IPS DF 19.7 (cell line): ENCODE measurements around the gene ADGRD1.

ENCODE experiments used
- DNase-seq: peaks from one replicate; pipeline ENCODE4 v3.0.0-alpha.2; 2013; ENCODE audit warnings: low read depth, low spot score

ADGRD1 gene

DNA sequence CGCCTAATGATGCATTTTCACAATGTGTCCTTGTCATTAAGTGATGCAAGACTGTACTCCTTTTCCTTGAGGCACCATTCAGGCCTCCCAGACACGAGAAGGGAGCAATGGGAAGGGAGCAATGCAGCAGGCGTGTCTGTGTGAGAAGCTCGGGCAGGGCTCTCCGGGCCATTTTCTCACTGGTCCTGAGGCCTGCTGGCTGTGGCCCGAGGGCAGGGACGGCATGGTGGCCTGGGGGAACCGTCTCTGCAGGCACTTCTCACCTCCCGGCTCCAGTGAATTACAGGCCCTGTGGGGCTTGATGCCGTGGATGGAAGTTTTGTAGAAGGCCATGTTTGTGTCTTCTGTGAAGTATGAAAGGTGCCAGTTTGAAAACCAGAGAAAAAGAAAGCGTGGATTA is 71.0 kb downstream of the ADGRD1 start:
- no peak for DNase-seq

DNA sequence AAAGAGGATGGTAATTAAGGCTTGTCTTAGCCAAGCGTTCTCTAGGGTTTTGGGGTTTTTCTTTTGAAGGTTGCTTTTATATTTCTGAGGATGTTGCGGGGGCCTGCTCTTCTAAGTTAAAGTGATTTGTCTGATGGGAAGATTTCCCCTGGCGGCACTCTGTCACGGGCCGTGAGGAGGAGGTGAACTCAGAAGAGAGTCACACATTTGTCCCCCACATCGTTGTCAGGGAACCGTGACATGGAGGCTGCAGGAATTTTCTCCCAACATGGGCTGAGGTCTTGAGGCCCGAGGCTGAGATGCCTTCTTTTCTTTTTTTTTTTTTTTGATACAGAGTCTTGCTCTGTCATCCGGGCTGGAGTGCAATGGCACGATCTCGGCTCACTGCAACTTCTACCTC is 71.5 kb downstream of the ADGRD1 start:
- DNase-seq = no peak

DNA sequence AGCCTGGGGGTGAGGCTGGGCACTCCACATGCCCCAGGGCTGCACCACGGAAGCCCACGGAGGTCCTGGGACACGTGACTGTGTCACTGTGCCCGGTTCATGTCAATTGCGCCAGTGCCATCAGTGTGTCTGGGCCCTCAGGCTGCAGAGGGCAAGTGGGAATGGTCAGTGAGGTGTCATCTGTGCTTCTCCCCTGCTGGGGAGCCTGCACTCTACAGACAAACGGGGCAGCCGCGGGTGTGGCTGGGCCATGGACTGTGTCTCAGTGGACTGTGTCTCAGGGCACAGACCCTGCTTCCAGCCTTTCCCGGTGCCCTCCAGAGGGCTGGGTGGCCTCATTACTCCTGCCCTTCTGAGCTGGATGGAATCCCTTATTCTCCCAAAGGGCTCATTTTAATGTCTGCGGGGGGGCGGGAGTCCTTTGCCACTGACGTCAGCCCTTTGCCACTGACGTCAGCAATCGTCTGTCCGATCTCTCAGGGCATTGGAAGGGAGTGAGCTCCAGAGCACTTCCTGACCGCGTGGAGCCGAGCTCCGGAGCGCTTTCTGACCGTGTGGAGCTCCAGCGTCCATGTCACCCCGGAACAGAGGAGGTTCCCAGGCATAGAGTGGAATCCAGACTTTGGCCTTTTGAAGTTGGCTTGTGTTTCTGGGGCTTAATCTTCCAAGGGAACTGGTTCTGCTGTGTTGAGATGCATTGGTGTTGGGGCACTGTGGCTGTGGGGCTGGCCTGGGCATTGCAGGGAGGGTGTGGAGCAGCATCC is 72.4 kb downstream of the ADGRD1 start:
- DNase-seq = no peak

DNA sequence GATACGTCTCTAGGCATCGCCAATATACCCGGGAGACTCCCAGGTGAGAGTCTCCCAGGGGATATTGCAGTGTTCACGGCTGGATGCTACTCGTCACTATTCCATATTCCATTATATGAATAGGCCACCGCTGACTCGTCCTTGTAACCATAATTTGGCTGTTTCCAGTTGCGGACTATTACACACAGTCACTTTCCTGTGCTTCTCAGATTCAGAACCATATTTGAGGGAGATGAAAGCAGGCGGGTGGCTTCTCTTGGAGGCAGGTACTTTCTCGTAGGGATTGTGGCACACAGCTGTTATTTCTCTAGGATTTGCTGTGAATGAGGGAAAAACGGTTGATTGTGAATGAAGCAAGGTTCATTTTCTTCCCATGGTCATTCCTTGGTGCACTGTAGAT is 73.0 kb downstream of the ADGRD1 start:
- no peak for DNase-seq

DNA sequence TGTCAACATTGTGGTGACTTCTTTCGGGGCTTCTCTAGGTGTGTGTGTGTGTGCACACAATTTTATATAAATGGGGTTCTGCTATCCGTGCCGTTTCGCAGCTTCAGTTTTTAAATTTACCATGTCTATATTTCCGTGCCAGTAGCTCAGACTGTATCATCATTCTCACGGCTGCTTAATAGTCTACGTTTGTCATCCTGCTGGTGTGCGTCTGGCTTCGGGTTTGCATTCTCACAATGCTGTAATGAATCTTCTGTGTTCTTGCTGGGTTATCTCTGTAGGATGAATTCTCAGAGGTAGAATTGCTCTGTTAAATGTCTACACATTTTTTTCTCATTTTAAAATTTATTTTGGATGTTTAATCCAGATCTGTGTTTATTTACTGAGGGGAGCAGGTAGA is 73.6 kb downstream of the ADGRD1 start:
- DNase-seq = no peak

DNA sequence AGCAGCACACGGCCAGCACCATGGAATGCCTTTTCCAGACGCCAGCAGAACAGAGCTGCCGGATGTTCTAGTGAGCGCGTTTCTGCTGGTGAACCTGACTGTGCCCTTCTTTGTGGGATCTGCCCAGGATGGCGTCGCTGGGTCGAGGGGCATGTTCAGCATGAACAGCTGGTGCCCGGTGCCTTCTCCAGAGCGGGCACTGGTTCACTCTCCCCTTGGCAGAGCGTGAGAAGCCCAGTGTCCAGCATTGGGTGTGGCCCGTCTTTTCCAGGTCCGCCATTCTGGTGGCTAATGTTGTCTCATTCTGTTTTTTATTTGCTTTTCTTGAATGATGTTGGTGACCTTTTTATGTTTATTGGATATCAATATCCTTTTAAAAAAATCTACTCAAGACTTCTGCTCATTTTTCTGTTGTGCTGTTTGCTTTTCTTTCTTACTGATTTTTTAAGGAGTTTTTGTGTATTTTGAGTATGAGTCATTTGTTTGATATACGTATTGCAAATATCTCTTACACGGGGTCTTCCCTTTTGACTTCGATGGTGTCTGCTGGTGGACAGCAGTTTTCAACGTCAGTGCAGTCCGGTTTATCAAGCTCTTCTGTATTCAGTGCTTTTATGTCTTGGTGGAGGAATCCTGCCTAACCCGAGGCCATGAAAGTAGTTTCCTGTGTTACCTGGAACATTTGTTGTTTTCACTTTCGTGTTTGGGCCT is 74.3 kb downstream of the ADGRD1 start:
- no peak for DNase-seq

DNA sequence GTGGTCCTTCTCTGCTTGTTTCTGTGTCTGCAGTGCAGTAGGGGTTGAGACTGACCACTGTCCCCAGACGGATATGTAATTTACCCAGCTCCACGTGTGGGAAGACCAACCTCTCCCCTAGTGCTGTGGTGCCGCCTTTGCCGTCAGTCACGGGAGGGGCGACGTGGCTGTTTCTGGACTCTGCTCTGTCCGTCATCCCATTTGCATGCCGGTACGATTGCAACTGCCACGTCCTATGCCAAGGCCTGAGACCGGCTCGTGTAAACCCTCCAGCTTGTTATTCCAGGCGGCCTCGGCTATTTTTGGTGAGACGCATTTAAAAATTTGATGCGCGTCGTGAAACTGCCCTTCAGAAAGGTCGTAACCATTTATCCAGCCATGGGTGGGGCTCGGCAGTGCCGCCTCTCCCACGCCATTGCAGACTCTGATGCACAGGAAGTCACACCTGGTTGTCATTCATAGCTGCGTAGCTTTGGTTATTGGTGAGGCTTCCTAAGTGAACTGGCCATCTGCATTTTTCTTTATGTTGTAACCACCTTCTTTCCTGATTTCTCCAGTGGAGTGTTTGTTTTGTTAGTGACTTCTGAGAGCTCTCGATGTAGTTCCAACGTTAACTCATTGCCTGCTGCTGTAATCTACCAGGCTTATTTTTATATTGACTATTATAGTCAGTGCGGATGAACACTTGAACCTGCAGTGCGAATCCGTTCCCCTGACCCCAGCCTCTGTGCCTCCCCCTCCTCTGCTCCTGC is 75.1 kb downstream of the ADGRD1 start:
- DNase-seq = no peak

DNA sequence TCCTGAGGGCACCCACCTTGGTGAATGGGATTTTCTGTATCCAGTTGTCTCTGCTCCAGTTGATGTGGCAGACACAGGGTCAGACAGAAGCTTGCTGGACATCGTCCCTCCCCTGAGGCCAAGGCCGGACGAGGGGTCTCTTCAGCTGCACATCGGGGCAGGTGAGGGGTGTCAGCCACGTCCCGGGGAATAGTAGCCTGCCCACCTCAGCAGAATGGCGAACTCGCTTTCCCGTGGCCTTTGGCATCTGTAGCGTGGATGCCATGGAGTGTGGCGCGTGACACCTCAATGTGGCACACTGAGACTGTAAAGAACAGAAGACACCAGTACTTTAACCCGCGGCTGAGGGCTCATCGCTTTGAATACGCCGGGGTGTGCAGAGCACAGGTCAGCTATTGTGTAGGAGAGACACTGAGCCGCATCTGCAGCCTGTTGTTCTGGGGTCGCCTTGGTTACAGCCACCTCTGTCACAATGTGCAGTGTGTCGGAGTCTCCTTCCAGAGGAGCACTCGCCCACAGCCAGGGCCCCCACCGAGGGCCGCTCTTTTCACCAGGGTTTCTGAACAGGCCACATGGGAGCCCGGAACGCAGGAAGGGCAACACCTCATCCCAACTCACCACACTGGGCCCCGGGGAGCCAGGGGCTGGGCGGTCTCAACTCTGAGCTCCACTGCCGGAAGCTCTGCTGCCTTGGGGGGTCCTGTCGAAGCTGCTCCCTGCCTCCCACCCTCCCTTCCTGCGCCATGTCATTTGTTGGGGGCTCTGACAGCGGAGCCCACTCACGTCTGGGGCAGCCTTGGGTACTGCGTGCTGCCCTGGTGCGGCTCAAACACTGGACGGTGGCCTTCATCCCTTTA is 77.0 kb downstream of the ADGRD1 start:
- DNase-seq = no peak

DNA sequence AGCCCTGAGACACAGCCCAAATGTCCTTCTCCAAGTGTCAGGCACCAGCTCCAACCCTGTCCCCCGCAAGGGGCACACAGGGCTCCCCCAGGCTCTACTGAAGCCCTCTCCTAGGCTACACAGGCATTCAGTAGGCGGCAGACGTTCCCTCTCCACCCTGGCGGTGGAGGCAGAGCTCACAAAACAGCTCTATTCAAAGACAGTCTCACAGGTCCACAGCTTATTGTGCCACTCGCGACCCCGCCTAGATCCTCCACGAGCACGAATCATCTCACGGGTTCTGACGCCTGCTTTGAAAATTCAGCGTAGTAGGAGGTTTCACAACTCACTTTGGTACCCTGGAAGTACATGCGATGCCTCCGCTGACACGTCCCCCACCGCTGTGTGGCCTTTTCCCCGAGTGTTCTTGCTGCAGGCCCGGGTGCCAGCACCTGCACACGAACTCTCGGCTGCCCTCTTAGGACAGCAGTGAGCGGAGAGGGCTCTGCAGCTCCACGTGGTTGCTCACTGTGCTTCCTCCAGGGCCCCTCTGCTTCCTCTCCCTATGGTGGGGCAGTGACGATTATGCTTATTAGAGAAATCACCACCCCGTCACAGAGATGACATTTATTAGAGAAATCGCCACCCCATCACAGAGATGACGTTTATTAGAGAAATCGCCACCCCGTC is 78.5 kb downstream of the ADGRD1 start:
- DNase-seq = no peak

DNA sequence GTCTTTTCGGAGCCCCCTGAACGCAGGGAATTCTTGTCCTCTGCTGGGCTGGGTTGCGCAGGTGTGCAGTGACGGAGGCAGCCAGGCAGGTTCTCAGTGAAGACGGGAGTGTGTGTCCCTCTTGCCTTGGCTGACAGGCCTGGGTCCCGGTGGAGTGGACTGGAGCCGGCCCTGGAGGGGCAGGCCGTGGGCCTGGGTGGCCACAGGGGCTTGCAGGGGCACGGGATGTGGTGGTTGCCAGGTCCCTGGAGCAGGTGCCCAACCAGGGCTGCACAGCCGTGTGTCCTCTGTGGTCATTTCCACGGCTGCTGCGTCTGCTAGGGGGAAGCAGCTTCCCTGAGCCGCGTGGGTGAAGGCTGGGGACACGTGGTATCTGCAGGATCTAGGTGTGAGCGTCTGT is 79.8 kb downstream of the ADGRD1 start:
- no peak for DNase-seq

DNA sequence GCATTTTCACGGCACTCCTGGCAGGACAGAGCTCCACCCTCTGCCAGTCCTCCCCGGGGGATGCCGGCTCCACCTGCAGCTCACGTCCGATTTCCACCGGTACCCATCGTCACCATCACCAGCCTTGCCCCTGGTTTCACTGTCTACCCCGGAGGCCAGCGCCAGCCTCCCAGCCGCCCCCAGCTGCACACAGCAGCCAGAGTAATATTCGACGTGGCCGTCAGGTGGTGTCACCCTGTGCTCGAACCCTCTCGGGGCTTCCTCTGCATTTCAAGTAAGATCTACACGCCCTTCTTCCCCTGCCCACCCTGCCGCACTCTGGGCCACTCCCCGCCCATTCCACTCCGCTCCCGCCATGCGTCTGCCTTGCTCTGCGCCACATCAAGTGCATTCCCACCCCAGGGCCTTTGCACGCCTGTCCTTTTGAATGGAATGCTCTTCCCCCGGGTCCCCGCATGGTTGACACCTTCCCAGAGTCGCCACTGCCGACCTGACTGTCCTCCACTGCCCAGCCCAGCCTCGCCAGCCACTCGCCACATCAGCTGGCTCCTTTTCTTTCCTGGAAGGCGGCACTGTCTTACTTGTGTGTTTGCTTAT is 80.3 kb downstream of the ADGRD1 start:
- DNase-seq = no peak

DNA sequence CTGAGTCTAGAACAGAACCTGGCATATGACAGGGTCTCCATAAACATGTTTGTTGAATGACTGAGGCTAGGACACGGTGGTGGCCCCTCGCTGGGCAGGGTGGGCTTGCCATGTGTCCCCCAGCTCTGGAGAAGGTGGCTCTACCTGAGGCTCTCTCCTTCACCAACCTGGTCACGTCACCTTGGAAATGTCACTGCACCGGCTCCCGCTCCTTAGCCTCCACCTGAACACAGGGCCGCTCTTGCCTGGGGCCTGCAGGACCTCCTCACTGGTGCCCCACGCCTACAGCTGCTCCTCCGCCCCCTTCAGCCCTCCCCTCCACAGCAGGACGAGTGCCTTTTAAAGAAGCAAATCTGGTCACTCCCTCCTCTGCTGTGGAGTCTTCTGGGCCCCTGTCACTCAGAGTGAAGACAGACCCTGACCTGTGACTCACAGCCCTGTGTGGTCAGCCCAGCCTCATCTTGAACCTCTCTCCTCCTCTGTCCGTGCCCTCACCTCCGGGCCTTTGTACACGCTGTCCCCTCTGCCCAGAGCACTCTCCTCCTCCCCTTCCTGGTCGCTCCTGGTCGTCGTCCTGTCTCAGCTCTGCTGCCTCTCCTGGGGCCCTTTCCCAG is 81.0 kb downstream of the ADGRD1 start:
- no peak for DNase-seq

DNA sequence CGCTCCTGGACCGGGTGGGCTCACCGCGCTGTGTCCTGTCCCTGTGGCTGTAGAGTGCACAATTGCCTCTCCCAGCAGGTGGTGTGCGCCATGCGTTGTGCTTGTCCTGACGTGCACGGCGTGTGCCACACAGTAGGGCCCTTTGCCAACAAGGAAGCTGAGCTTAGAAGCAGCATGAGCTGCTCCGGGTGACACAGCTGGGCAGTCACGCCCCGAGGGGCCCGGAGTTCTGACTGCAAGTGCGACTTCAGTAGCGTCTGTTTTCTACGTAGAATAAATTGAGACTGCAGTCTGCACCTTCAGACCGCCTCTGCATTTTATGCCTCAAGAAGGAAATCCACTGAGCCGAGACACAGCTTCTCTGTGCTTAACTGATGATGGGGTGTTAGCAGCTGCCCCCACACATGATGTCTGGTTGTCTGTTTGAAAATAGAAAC is 81.6 kb downstream of the ADGRD1 start:
- DNase-seq = no peak

DNA sequence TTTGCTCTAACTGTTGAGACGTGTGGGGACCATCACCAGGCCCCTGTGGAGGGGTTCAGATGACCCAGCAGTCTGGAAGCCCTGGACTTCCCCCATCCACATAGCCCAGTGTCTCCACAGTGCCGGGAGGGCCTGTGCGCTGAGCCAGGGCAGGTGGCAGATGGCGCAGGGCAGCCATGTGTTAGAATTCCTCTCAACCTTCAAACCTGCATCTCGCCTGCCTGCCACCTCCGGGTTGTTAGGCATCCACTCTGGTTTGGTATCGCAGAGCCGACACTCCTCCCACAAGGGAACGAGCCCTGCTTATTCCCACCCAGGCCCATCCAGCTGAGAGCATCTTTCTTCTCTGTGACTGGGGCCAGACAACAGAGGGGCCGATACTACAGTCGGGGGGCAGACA is 84.5 kb downstream of the ADGRD1 start:
- DNase-seq = no peak

DNA sequence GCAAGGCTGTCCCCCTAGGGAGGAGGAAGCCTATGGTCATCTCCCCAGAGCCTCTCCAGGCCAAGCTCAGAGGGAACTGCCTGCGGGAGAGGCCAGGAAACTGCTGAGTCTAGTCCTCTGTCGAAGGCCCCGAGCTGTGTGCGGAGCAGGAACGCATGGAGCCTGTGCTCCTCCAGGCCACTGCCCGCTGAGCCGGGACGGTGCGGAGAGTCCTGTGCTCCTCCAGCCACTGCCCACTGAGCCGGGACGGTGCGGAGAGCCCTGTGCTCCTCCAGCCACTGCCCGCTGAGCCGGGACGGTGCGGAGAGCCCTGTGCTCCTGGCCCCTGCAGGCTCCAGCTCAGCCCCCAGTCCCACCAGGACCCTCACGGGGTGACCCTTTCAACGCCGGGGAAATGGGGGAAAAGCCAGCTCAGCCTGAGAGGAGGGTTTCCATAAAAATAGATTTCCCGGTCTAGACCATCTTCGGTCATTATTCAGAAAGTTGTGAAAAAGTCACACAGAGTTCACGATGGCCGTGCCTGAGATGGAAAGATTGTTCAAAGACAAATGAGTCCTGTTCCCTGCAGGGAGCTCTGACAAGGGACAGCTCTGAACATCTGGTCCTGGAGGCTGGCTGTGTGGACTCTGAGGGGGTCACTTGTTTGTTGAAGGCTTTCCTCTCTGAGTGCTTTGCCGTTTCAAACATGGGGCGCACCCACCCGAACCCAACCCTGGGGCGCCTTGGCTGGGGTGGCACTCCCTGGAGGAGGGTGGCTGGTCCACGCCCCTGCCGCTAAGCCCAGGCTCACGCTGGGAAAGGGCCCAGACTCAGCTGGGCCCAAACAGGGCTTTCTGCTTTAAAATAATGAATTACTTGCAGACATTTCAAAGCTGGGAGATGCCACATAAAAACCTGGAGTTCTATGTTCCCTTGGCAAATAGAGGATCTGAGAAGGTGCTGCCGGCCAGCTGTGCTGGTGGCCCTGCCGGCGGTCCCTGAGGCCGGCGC is 85.5 kb downstream of the ADGRD1 start:
- no peak for DNase-seq

DNA sequence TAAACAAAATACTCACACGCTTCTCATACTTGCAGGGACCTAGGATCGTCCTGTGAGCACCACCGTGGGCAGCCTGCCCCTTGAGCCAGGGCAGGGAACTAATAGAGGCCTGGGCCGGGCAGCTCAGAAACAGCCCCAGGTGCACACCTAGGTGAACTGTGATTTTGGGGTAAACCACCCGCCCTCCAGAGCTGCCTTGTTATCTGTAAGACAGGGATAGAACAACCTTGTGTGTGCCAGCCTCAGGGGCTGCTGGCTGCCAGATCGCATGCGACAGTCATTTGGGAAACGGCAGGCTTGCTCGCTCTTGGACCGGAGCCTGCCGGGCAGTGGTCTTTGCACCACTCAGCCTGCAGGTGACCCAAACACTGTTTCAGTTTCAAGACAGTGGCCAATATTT is 86.8 kb downstream of the ADGRD1 start:
- DNase-seq = no peak

DNA sequence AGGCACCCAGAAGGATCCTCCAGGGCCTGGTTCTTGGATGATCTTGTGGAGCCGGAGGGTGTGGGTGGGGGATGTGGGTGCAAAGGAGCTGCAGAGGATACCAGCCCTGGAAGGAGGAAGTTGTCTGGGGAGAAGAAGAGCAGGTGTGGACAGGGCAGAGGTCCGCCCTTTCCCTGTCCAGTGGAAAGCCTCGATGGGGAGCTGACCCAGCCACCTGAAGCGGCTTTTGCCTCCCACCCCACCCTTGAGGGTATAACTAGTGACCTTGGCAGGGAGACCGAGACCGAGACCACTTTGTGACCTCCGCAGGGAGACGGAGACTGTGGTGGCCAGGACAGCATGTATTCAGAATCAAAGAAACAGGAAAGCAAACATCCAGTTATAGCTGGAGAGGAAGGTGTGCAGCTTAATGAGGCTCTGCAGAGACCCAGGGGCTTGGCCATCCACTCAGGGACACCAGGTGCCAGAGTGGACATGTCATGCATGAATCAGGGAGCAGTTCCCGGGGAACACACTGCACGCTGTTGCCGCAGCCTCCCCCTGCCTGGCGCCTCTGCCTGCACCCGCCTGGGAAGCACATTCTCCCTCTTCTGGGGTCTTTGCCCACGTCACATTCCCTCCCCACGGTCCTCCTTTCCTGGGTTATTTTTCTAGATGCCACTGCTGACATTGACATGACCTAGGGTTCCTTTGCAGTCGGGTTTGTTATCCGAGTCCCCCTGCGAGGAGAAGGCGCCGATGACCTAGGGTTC is 87.7 kb downstream of the ADGRD1 start:
- no peak for DNase-seq
